Left ventricle myocardium inferior (tissue), 1 donor: ENCODE data around the gene ADAM15. TPM values are rescaled to one million over a fixed set of nuclear protein-coding genes. Genes with fewer than 3 reads are reported as not detected.
A peak's percentile ranks its signal among the peaks of the same experiment; 100 is the strongest.

Experiments used
- DNase-seq: peaks from one replicate; pipeline ENCODE4 v3.0.0-alpha.2; 2020
- H3K27ac ChIP-seq: fragments of 200-600 bp; replicated peaks from 2 replicates; pipeline ENCODE4 v1.8.0; 2021
- H3K27me3 ChIP-seq: fragments of 200-600 bp; 2 replicates; pipeline ENCODE4 v1.8.0; 2021; ENCODE audit warnings: low read depth
- H3K36me3 ChIP-seq: fragments of 200-600 bp; 2 replicates; pipeline ENCODE4 v1.8.0; 2021
- H3K4me1 ChIP-seq: fragments of 200-600 bp; 2 replicates; pipeline ENCODE4 v1.8.0; 2021
- H3K4me3 ChIP-seq: fragments of 200-600 bp; 2 replicates; pipeline ENCODE4 v1.8.0; 2021; ENCODE audit warnings: mild to moderate bottlenecking, moderate library complexity
- H3K9me3 ChIP-seq: fragments of 200-600 bp; replicated peaks from 2 replicates; pipeline ENCODE4 v1.8.0; 2021
- intact Hi-C: fragments of 100-400 bp; cut with micrococcal nuclease; formaldehyde crosslinking; loops from one replicate; pipeline ENCODE4 v1.11.0; 2022
- total RNA-seq: library from RNA; stranded (reverse); fragmentation: NEBNext Ultra II Directional; extraction: Animal tissue kit (Norgen Biotek cat#: 25700); gene quantifications from one replicate; pipeline ENCODE4 v1.2.1, GENCODE V29; 2021
- TF ChIP-seq, protein P1 (sequence below): fragments of 200-600 bp; IDR thresholded peaks from 2 replicates; pipeline ENCODE4 v1.8.0; 2021; ENCODE audit warnings: antibody characterized with exemption, mild to moderate bottlenecking, borderline replicate concordance
- donor health status: DM: no; HTN: yes; CAD: no; lungs with severe emphysema.

The ADAM15 gene
- total RNA-seq, 1 donor from 2014 or later = 82.1 TPM

DNA sequence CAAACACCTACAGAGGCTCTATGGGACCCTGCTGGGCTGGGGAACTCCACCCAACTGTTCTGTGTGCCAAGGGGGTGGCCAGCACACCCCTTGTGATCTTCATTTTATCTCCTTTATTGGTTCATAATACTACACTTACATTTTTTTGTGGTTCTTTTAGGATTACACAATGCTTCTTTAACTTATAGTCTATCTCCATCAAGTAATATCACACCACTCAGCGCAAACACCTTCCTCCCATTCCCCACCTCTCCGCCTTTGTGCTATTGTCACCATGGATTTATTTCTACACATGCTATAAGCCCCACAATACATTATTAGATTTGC, 43.5 kb downstream of the ADAM15 start:
- Histone ChIP-seq H3K36me3 (no peaks in the 10 kb centered on the region), H3K9me3 (no peaks in the 10 kb centered on the region), H3K4me3 (no peak overlapping the region), H3K27ac (peak overlapping the region; percentile 48), H3K27me3 (no peaks in the 10 kb centered on the region), H3K4me1 (peaks cover 23% of the 10 kb centered on the region)
- intact Hi-C loops = loop anchor here (5.0 kb wide), 2 partner anchors 33 to 73 kb away; partner anchors contain the start of gene EFNA1
- DNase-seq = no peak
- TF ChIP-seq, protein P1, sequence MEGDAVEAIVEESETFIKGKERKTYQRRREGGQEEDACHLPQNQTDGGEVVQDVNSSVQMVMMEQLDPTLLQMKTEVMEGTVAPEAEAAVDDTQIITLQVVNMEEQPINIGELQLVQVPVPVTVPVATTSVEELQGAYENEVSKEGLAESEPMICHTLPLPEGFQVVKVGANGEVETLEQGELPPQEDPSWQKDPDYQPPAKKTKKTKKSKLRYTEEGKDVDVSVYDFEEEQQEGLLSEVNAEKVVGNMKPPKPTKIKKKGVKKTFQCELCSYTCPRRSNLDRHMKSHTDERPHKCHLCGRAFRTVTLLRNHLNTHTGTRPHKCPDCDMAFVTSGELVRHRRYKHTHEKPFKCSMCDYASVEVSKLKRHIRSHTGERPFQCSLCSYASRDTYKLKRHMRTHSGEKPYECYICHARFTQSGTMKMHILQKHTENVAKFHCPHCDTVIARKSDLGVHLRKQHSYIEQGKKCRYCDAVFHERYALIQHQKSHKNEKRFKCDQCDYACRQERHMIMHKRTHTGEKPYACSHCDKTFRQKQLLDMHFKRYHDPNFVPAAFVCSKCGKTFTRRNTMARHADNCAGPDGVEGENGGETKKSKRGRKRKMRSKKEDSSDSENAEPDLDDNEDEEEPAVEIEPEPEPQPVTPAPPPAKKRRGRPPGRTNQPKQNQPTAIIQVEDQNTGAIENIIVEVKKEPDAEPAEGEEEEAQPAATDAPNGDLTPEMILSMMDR = no peak

DNA sequence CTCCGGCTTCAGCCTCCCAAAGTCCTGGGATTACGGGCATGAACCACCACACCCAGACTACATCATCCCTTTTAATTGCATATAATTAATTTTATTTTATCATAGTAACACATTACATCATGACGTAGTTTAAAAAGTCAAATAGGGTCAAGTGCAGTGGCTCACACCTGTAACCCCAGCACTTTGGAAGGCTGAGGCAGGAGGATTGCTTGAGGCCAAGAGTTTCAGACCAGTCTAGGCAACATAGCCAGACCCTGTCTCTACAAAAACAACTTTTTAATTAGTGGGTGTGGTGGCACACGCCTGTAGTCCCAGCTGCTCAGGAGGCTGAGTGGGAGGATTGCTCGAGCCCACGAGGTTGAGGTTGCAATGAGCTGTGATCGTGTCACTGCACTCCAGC, 48.2 kb downstream of the ADAM15 start:
- Histone ChIP-seq H3K36me3 (no peaks in the 10 kb centered on the region), H3K27me3 (no peaks in the 10 kb centered on the region), H3K9me3 (no peaks in the 10 kb centered on the region), H3K4me3 (no peak overlapping the region), H3K4me1 (peaks cover 8% of the 10 kb centered on the region), H3K27ac (no peak overlapping the region)
- TF ChIP-seq, protein P1 = no peak
- DNase-seq = no peak
- intact Hi-C loops = no loop called here

DNA sequence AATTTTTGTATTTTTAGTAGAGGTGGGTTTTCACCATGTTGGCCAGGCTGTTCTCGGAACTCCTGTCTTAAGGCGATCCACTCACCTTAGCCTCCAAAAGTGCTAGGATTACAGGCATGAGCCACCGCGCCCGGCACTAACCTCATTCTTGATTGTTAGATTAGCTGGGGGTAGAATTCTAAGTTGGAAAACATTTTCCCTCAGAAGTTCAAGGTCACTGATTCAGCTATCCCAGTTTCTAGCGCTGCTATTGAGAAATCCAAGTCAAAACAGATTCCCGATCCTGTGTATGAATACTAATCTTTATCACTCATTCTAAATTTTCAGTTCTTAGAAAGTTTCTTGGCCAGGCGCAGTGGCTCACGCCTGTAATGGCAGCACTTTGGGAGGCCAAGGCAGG, 52.2 kb downstream of the ADAM15 start:
- Histone ChIP-seq H3K4me3 (no peak overlapping the region), H3K9me3 (no peaks in the 10 kb centered on the region), H3K36me3 (no peaks in the 10 kb centered on the region), H3K4me1 (peaks cover 18% of the 10 kb centered on the region), H3K27ac (no peak overlapping the region), H3K27me3 (no peaks in the 10 kb centered on the region)
- intact Hi-C loops = no loop called here
- DNase-seq = no peak
- TF ChIP-seq, protein P1 = no peak

DNA sequence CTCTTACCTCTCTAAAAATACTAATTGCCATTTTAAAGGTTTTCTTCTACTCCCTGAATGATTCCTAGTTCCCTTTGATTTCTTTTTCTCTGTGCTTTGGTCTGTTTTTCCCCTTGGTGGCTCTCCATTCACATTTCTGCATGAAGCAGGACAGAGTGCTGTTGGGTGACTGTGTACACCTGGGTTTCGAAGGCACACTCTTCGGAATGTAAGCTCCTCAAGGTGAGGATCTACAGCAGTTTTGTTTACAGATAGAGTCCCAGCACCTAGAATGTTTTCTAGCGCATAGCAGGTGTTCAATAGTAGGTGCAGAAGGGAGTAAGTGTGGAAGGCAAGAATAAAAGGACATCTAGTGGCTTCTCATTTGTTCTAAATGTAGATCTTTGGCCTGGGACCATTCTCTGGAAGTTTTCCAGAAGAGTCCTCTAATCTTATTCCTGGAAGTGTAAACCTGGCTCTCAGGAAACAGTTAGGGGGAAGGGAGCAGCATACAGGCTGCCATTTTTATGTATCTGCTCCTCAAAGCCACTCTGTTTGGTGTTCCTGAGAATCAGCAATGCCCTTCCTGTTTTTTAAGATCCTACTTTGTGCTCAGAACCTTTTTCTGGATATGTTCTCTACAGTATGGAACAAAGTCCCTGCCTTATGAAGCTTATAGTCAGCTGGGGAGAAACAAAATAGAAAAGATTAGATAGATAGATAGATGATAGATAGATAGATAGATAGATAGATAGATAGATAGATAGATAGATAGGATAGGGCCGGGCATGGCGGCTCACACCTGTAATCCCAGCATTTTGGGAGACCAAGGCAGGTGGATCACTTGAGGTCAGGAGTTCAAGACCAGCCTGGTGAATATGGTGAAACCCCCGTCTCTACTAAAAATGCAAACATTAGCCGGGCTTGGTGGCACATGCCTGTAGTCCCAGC, 53.8 kb downstream of the ADAM15 start:
- TF ChIP-seq, protein P1 = no peak
- Histone ChIP-seq H3K27ac (peak overlapping the region; percentile 58), H3K27me3 (no peaks in the 10 kb centered on the region), H3K36me3 (no peaks in the 10 kb centered on the region), H3K9me3 (no peaks in the 10 kb centered on the region), H3K4me1 (peaks cover 18% of the 10 kb centered on the region), H3K4me3 (no peak overlapping the region)
- intact Hi-C loops = no loop called here
- DNase-seq = no peak

DNA sequence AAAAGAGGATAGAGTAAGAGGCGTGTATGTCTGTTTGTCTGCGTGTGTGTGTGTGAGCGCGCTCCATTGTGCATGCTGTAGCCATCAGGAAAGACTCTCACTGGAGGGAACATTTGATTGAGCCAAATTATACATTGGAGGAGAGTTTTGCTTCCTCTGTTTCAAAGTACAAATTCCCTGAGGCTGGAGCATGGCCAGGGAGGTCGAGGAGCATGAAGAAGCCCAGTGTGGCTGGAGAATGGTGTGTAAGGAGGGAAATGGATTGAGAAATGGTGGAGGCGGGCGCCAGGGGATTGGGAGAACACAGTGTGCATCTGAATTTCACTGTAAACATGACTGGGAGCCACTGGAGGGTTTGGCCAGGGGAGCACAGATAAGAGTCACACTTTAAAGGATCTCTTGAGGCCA, 54.5 kb downstream of the ADAM15 start:
- TF ChIP-seq, protein P1 = no peak
- Histone ChIP-seq H3K9me3 (no peaks in the 10 kb centered on the region), H3K4me1 (peaks cover 18% of the 10 kb centered on the region), H3K36me3 (no peaks in the 10 kb centered on the region), H3K4me3 (no peak overlapping the region), H3K27me3 (no peaks in the 10 kb centered on the region), H3K27ac (peak overlapping the region; percentile 58)
- intact Hi-C loops = no loop called here
- peak; percentile 33 for DNase-seq
